Embryonic facial prominence (tissue), 1 donor: ENCODE data around the gene SERINC3.
"Not testable (repeated sequence)": the region's sequence is repeated elsewhere in the genome, so short reads cannot be mapped to it uniquely, and the experiment has no call there.

Experiments
- DNase-seq: peaks from one replicate; pipeline ENCODE4 v3.0.0-alpha.2; 2016; ENCODE audit errors: extremely low spot score

SERINC3 gene

GRCh38 chr20:44491635-44492395, 30.1 kb downstream of the SERINC3 start:
- no peak for DNase-seq

DNA sequence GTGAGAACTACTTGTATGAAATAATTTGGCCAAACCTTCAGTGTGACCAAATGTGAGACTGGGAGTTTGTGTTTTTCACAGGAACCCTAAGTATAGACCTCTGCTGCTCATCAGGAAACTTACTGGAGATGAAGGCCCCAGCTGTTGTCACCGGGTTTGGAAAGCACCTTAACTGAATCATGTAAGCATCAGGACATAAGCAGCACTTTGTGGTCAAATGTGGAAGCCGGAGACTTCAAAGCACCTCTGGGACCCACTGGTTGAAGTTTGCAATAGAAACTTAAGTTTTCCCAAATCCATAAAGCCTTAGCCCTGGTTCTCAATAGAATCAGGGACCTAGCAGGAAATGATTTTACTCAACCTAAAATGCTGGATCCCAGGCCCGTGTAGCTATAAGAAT, 31.9 kb downstream of the SERINC3 start:
- DNase-seq = no peak

GRCh38 chr20:44489223-44489622, 32.6 kb downstream of the SERINC3 start:
- no peak for DNase-seq

- no peak for DNase-seq
Measured at GRCh38 chr20:44488551-44488950, 33.3 kb downstream of the SERINC3 start.

- no peak for DNase-seq
Measured at GRCh38 chr20:44485830-44486198, 36.1 kb downstream of the SERINC3 start.

DNA sequence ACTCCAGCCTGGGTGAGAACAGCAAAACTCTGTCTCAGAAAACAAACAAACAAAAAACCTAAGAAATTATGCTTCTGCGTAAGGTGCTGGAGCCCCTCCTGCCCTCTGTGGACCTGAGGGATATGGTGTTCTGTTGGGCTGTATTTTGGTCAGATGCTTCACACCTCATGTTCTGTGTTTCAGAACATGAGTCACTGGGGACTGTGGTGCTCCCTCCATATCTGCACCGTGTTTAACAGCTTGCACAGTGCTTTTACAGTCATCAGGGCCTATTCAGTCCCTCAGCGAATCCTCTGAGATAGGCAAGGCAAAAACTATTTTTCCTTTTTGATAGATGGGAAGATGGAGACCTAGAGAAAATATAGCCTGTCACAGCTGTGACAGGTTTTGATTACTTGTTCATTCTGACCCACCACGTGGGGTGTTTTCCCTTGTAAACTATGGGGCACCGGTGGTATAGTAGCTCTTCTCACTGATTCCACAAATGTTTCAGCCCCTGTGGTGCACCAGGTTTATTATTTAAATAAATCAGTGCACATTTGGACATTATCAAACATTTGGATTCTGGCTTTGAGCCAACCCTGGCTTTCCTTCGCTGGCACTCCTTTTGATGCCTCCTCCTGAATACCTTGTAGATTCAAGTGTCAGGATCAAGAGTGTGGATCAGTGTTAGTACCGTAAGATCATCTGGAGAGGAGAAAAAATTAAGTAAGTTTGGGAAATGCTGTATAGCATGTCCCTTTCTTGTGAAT, 36.6 kb downstream of the SERINC3 start:
- DNase-seq = no peak

GRCh38 chr20:44483112-44483511, 38.8 kb downstream of the SERINC3 start:
- DNase-seq = no peak

GRCh38 chr20:44481719-44482416, 40.0 kb downstream of the SERINC3 start:
- no peak for DNase-seq

DNA sequence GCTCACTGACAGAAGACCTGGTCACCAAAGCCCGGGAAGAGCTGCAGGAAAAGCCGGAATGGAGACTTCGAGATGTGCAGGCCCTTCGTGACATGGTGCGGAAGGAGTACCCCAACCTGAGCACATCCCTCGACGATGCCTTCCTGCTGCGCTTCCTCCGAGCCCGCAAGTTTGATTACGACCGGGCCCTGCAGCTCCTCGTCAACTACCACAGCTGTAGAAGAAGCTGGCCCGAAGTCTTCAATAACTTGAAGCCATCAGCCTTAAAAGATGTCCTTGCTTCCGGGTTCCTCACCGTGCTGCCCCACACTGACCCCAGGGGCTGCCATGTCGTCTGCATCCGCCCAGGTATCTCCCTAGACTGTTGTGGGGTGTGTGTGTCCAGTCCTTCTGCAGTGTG, 41.8 kb downstream of the SERINC3 start:
- no peak for DNase-seq

DNA sequence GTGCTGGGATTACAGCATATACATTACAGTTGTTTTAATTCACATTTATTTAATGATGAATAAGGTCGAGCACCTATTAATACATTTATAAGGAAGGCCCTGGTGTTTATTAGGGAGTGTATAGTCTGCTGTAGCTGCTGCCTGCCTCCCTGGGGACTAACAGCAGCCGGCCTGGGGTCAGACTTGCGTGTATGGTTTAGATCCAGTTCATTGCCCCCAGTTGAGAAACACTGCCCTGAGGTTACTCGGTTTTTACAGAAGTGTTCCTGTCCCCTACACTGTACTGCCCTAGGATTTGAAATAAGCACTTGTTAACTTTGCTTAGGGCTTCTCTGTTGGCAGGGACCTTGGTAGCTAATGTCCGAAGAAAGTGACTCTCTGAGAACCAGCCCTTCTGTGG, 42.2 kb downstream of the SERINC3 start:
- DNase-seq = no peak

GRCh38 chr20:44478206-44478605, 43.7 kb downstream of the SERINC3 start:
- no peak for DNase-seq

DNA sequence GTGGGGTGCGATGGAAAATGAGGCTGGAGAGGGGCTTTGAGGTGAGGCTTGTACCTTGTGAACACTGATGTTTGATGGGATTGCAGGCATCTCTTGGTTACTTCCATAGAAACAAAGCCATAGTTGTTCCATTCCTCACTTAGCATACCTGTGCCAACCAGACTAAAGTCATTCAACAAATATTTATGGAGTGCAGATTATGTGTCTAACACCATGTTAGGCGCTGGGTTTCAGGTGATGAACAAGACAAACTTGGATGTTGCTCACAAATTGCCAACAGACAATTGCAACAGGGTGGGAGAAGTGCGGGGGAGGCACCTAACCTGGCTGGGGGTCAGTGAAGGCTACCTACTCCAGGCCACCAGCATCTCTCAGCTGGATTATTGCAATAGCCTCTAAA, 44.7 kb downstream of the SERINC3 start:
- DNase-seq = no peak

DNA sequence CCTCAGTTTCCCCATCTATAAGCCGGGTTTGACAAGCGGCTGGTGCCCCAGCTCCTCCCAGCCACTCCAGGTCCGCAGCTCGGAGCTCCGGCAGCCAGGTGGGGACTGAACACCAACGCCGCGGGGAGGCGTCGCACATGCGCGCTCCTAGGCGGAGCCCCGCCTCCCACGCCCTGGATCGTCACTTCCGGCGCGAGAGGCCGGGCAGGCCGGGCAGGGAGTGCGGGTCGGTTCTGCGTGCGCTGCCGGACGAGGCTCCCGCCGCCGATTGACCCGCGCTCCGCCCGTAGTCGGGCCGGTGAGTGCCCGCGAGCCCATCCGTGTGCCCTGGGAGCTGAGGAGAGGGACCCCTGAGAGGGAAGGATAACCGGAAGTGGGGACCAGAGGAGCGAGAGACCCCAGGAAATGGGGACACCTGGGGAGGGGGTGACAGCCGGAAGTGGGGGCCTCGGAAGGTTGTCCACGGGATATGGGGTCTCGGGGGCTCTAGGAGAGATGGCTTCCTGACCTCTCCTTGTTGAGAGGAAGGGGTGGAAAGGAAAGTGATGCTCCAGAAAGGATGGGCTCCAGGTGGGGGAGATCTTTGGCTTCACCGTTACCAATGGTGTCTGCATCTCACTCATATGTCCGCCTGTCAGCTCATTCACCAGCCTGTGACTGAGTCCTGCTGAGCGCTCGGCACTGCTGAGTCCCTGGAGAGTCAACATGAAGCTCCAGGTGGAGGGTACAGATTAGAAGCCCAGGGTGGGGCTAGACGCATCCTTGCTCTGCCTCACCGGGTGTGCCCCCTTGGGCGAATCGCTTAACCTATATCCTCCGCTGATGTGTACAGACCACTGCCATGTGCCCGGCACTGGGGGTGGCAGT, 45.9 kb downstream of the SERINC3 start, which contains the start of gene TTPAL:
TTPAL (plus strand) TSS at position 181 of the 867 bp plus-strand sequence. CDS start 4,126 bp downstream, outside the sequence.
- DNase-seq = peak; percentile 81

- DNase-seq = no peak
Measured at GRCh38 chr20:44475372-44475693, 46.5 kb downstream of the SERINC3 start.

GRCh38 chr20:44472283-44472682, 49.6 kb downstream of the SERINC3 start:
- DNase-seq = not testable (repeated sequence)

GRCh38 chr20:44471481-44471882, 50.4 kb downstream of the SERINC3 start:
- DNase-seq = no peak

- DNase-seq = no peak
Measured at GRCh38 chr20:44470327-44470726, 51.5 kb downstream of the SERINC3 start.

- DNase-seq = no peak
Measured at GRCh38 chr20:44468044-44468782, 53.7 kb downstream of the SERINC3 start.

- no peak for DNase-seq
Measured at GRCh38 chr20:44467289-44467883, 54.5 kb downstream of the SERINC3 start.

DNA sequence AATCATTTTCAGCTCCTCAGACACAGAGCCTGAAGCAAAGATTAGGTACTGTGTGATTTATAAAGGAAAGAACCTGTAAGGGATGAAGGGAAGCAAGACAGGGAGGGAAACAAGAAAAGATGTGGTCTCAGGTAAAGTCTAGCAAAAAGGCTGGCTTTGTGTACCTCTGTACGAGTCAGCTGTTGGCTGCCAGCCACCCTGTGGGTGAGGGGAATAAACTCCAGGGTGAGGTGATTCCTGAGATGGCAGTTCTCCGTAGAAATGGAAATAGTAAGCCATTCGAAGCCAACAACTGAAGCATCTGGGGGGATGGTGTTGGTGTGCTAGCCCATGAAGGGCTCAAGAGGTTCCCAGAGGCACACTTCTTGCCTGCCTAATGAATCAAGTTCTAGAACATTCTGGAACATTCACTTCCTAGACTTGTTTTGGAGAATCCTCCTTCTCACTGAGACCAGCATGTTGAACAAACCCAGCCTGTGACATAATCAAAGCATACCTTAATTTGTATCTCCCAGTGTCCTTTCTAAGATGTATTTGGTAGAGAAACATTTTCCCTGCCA, 56.8 kb downstream of the SERINC3 start:
- DNase-seq = no peak
